B cell (primary cell): ENCODE results near the gene MTERF2.
"Not testable (repeated sequence)": the region's sequence is repeated elsewhere in the genome, so short reads cannot be mapped to it uniquely, and the experiment has no call there.

ENCODE experiments used
- CTCF ChIP-seq: fragments of 200-600 bp; IDR thresholded peaks from one replicate; pipeline ENCODE4 v1.8.0; 2022; ENCODE audit warnings: antibody characterized with exemption, mild to moderate bottlenecking
- EZH2 ChIP-seq: IDR thresholded peaks from 2 replicates; pipeline ENCODE4 v1.6.1; 2012; ENCODE audit warnings: borderline replicate concordance, low read depth, mild to moderate bottlenecking, moderate library complexity, low read length; ENCODE audit not compliant: insufficient read depth, poor library complexity, severe bottlenecking

- TF ChIP-seq CTCF, EZH2: not testable (repeated sequence)
Measured at GRCh38 chr12:107002665-107003064, 15.7 kb upstream of the MTERF2 start.
